Liver (tissue), 9 donors: ENCODE measurements around the gene VAV3. TPM values are rescaled to one million over a fixed set of nuclear protein-coding genes. Genes with fewer than 3 reads are reported as not detected.

Experiments used
- DNase-seq: peaks from one replicate; pipeline ENCODE4 v3.0.0-alpha.2; 2017; ENCODE audit warnings: low spot score
- H3K27ac ChIP-seq, 2 donors: one replicate each; pipeline ENCODE4 v1.7.0; 2013; ENCODE audit warnings: inconsistent platforms in 2 of 2, low read length in 2 of 2, control low read depth in 1 of 2, low read depth in 1 of 2, mild to moderate bottlenecking in 1 of 2
- H3K27me3 ChIP-seq, 4 donors: one replicate each; pipeline versions ENCODE4 v1.6.1 to v1.7.0; 2013; ENCODE audit warnings: low read length in 3 of 4, inconsistent platforms in 1 of 4, mild to moderate bottlenecking in 1 of 4, moderate library complexity in 1 of 4; ENCODE audit not compliant: control insufficient read depth in 4 of 4, insufficient read depth in 4 of 4
- H3K36me3 ChIP-seq, 4 donors: one replicate each; pipeline versions ENCODE4 v1.6.1 to v1.7.0; 2013; ENCODE audit warnings: low read length in 3 of 4, mild to moderate bottlenecking in 3 of 4, low read depth in 1 of 4, moderate library complexity in 1 of 4; ENCODE audit not compliant: control insufficient read depth in 4 of 4, insufficient read depth in 3 of 4
- H3K4me1 ChIP-seq, 4 donors: one replicate each; pipeline versions ENCODE4 v1.6.1 to v1.7.0; 2013; ENCODE audit warnings: low read length in 3 of 4, mild to moderate bottlenecking in 3 of 4, moderate library complexity in 1 of 4; ENCODE audit not compliant: control insufficient read depth in 4 of 4, insufficient read depth in 4 of 4
- H3K4me3 ChIP-seq, 3 donors: one replicate each; pipeline versions ENCODE4 v1.6.1 to v1.7.0; 2013; ENCODE audit warnings: low read length in 3 of 3, control low read depth in 1 of 3, low read depth in 1 of 3, mild to moderate bottlenecking in 1 of 3
- H3K9ac ChIP-seq, 2 donors: one replicate each; pipeline ENCODE4 v1.7.0; 2013; ENCODE audit warnings: low read length in 2 of 2, mild to moderate bottlenecking in 2 of 2, moderate library complexity in 2 of 2, control low read depth in 1 of 2, low read depth in 1 of 2
- H3K9me3 ChIP-seq, 4 donors: one replicate each; pipeline versions ENCODE4 v1.6.1 to v1.7.0; 2013; ENCODE audit warnings: low read length in 3 of 4; ENCODE audit not compliant: control insufficient read depth in 4 of 4
- ATF3 ChIP-seq: IDR thresholded peaks from 2 replicates; pipeline ENCODE4 v1.6.1; 2016; ENCODE audit warnings: antibody characterized with exemption
- CTCF ChIP-seq: fragments of 150-350 bp; IDR thresholded peaks from 2 replicates; pipeline ENCODE4 v1.5.1; 2017; ENCODE audit warnings: improper control_type of control experiment, low read depth, low read length; ENCODE audit not compliant: missing input control
- EGR1 ChIP-seq, 2 donors: IDR thresholded peaks; 2 replicates each; pipeline ENCODE4 v1.6.1; 2016 to 2018; ENCODE audit warnings: antibody characterized with exemption in 2 of 2, low read depth in 2 of 2
- FOXA1 ChIP-seq: IDR thresholded peaks from 2 replicates; pipeline ENCODE4 v1.6.1; 2016; ENCODE audit warnings: antibody characterized with exemption
- FOXA2 ChIP-seq: IDR thresholded peaks from 2 replicates; pipeline ENCODE4 v1.6.1; 2016; ENCODE audit warnings: antibody characterized with exemption
- GABPA ChIP-seq, 2 donors: IDR thresholded peaks in 1 of 2; conservative IDR thresholded peaks in 1 of 2; 2 replicates each; pipeline ENCODE4 v1.6.1; 2016; ENCODE audit warnings: antibody characterized with exemption in 2 of 2, mild to moderate bottlenecking in 1 of 2, moderate library complexity in 1 of 2
- HNF4A ChIP-seq, 2 donors: conservative IDR thresholded peaks; 2 replicates each; pipeline ENCODE4 v1.6.1; 2016; ENCODE audit warnings: antibody characterized with exemption in 2 of 2, mild to moderate bottlenecking in 2 of 2
- HNF4G ChIP-seq: IDR thresholded peaks from 2 replicates; pipeline ENCODE4 v1.6.1; 2016; ENCODE audit warnings: antibody characterized with exemption
- JUND ChIP-seq, 2 donors: IDR thresholded peaks; 2 replicates each; pipeline ENCODE4 v1.6.1; 2016; ENCODE audit warnings: antibody characterized with exemption in 2 of 2
- NR2F2 ChIP-seq: IDR thresholded peaks from 2 replicates; pipeline ENCODE4 v1.6.1; 2016; ENCODE audit warnings: antibody characterized with exemption
- RAD21 ChIP-seq, 2 donors: IDR thresholded peaks; 2 replicates each; pipeline ENCODE4 v1.6.1; 2016; ENCODE audit warnings: antibody characterized with exemption in 2 of 2, mild to moderate bottlenecking in 2 of 2
- RXRA ChIP-seq, 2 donors: IDR thresholded peaks; 2 replicates each; pipeline ENCODE4 v1.6.1; 2017 to 2018; ENCODE audit warnings: antibody characterized with exemption in 2 of 2, mild to moderate bottlenecking in 1 of 2
- SP1 ChIP-seq: IDR thresholded peaks from 2 replicates; pipeline ENCODE4 v1.6.1; 2018; ENCODE audit warnings: antibody characterized with exemption, mild to moderate bottlenecking
- TAF1 ChIP-seq: conservative IDR thresholded peaks from 2 replicates; pipeline ENCODE4 v1.6.1; 2016; ENCODE audit warnings: antibody characterized with exemption, mild to moderate bottlenecking
- YY1 ChIP-seq: IDR thresholded peaks from 2 replicates; pipeline ENCODE4 v1.6.1; 2016; ENCODE audit warnings: antibody characterized with exemption, mild to moderate bottlenecking
- ZBTB33 ChIP-seq: IDR thresholded peaks from 2 replicates; pipeline ENCODE4 v1.6.1; 2016; ENCODE audit warnings: antibody characterized with exemption
- WGBS: extraction: QIAGEN DNeasy Blood & Tissue Kit; methylation state at CpG from one replicate; pipeline ENCODE4 v1.1.7; 2013; 5-methylcytosine and 5-hydroxymethylcytosine counted together
- polyA plus RNA-seq, 2 donors: library from polyadenylated mRNA; stranded (reverse) in 1 of 2; unstranded in 1 of 2; fragments of 200-250 nt in 1 of 2; fragments of >200 nt in 1 of 2; fragmentation: Nextera tagmentation in 1 of 2; extraction: Ambion mirVana in 1 of 2; gene quantifications; one replicate each; pipeline versions ENCODE4 v1.2.1 to v1.2.3, GENCODE V29; 2013 to 2015
- total RNA-seq, 2 donors: library from RNA; depleted of rRNA; stranded (reverse); fragments of >200 nt; gene quantifications; one replicate each; pipeline ENCODE4 v1.2.3, GENCODE V29; 2014
- TF ChIP-seq, protein P1 (sequence below): IDR thresholded peaks from 2 replicates; pipeline ENCODE4 v1.6.1; 2016; ENCODE audit warnings: antibody characterized with exemption, mild to moderate bottlenecking
- TF ChIP-seq, protein P2 (sequence below): IDR thresholded peaks from 2 replicates; pipeline ENCODE4 v1.6.1; 2016; ENCODE audit warnings: antibody characterized with exemption
- donor health status: healthy.
- donor health status: healthy.
- donor health status: healthy.
- donor health status: healthy.
- donor health status: healthy.

VAV3 gene
- total and polyA plus RNA-seq, 4 donors = 0.46 to 4.8 (median 2.7) TPM

DNA sequence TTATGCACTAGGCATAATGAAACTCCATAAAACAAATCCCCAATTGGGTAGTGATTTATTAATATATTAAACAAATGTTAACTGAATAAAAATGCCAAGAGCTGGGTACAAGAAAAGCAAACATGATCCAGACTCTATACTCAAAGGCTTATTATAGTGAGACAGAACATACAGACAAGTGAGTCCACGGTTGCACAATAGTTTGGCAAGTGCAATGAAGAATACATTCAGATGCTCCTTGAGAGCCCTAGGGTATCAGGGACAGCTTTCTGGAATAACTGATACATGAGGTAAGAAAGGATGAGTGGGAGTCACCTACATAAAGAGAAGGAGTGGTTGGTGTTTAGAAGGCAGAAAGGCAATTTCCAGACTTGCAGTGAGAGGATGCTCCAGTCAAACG lies 85.1 kb downstream of the VAV3 start:
- no peak for DNase-seq
- no peaks in the 10 kb centered on the region for H3K36me3 ChIP-seq
- WGBS = 77% methylated on average over 2 of the region's 2 CpGs
- H3K27me3 ChIP-seq = no peaks in the 10 kb centered on the region
- no peak overlapping the region for H3K9ac ChIP-seq
- TF ChIP-seq ATF3 (no peak), EGR1 (IDR thresholded peaks at IDR 0.05; ENCODE audit: low read depth in 2 of 2) (no peak), YY1 (no peak), HNF4A (conservative IDR thresholded peaks at IDR 0.05) (no peak), NR2F2 (no peak), ZBTB33 (no peak)
- TF ChIP-seq, protein P1, sequence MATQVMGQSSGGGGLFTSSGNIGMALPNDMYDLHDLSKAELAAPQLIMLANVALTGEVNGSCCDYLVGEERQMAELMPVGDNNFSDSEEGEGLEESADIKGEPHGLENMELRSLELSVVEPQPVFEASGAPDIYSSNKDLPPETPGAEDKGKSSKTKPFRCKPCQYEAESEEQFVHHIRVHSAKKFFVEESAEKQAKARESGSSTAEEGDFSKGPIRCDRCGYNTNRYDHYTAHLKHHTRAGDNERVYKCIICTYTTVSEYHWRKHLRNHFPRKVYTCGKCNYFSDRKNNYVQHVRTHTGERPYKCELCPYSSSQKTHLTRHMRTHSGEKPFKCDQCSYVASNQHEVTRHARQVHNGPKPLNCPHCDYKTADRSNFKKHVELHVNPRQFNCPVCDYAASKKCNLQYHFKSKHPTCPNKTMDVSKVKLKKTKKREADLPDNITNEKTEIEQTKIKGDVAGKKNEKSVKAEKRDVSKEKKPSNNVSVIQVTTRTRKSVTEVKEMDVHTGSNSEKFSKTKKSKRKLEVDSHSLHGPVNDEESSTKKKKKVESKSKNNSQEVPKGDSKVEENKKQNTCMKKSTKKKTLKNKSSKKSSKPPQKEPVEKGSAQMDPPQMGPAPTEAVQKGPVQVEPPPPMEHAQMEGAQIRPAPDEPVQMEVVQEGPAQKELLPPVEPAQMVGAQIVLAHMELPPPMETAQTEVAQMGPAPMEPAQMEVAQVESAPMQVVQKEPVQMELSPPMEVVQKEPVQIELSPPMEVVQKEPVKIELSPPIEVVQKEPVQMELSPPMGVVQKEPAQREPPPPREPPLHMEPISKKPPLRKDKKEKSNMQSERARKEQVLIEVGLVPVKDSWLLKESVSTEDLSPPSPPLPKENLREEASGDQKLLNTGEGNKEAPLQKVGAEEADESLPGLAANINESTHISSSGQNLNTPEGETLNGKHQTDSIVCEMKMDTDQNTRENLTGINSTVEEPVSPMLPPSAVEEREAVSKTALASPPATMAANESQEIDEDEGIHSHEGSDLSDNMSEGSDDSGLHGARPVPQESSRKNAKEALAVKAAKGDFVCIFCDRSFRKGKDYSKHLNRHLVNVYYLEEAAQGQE = no peak
- TF ChIP-seq, protein P2, sequence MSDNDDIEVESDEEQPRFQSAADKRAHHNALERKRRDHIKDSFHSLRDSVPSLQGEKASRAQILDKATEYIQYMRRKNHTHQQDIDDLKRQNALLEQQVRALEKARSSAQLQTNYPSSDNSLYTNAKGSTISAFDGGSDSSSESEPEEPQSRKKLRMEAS = no peak
- H3K4me1 ChIP-seq = no peaks in the 10 kb centered on the region
- H3K9me3 ChIP-seq = no peaks in the 10 kb centered on the region
- H3K4me3 ChIP-seq = no peak overlapping the region
- H3K27ac ChIP-seq = no peak overlapping the region

DNA sequence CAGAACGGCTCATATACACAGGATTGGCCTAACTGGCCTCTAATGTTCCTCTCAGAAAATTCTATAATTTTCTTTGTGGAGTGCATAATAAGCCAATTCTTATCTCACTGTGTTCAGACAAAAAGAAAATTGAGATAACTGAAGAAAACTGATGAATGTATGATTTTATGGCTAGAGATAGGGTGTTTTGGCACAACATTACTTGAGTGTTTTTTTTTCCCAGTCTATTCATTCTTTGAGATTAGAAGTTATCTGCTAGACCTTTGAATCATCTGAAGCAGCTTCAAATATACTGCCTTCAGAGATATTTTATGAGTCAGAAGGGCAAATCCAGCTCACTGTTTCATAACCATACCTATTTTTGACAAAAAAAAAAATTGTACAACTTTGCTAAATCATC lies 85.6 kb downstream of the VAV3 start:
- WGBS = 34% methylated on average over 1 of the region's 1 CpG
- TF ChIP-seq, protein P1 = no peak
- TF ChIP-seq NR2F2 (no peak), YY1 (no peak), FOXA2 (no peak), CTCF (no peak), JUND (IDR thresholded peaks at IDR 0.05) (no peak), RAD21 (IDR thresholded peaks at IDR 0.05) (no peak), HNF4G (no peak), TAF1 (no peak), FOXA1 (no peak), EGR1 (IDR thresholded peaks at IDR 0.05; ENCODE audit: low read depth in 2 of 2) (no peak), HNF4A (conservative IDR thresholded peaks at IDR 0.05) (no peak), GABPA (IDR thresholded peaks at IDR 0.05 in 1 of 2, conservative IDR thresholded peaks at IDR 0.05 in 1 of 2) (no peak), RXRA (IDR thresholded peaks at IDR 0.05) (no peak), ZBTB33 (no peak), SP1 (no peak)
- Histone ChIP-seq H3K9me3 (no peaks in the 10 kb centered on the region), H3K27me3 (no peaks in the 10 kb centered on the region), H3K27ac (no peak overlapping the region), H3K4me3 (no peak overlapping the region), H3K9ac (no peak overlapping the region), H3K4me1 (no peaks in the 10 kb centered on the region), H3K36me3 (no peaks in the 10 kb centered on the region)
- no peak for DNase-seq
